ENCODE data around the gene MTMR2. TPM values are rescaled to one million over a fixed set of nuclear protein-coding genes. Genes with fewer than 3 reads are reported as not detected.
A peak's percentile ranks its signal among the peaks of the same experiment; 100 is the strongest.

Gene MTMR2
- total and polyA plus RNA-seq, 9 of the 15 experiments (the other 6 are each of a cell fraction or from before 2014, with no cell fraction given), result 12.6 to 35.8 (median 25.2) TPM

- no peak for TF ChIP-seq ILK (tag; IDR thresholded peaks at IDR 0.05; ENCODE audit: borderline replicate concordance, low read depth)
- TF ChIP-seq, protein P1, sequence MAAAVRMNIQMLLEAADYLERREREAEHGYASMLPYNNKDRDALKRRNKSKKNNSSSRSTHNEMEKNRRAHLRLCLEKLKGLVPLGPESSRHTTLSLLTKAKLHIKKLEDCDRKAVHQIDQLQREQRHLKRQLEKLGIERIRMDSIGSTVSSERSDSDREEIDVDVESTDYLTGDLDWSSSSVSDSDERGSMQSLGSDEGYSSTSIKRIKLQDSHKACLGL (CRISPR knock-in tag; IDR thresholded peaks at IDR 0.05; ENCODE audit: borderline replicate concordance, poor library complexity, severe bottlenecking), result no peak
- TF ChIP-seq ZNF239 (CRISPR knock-in tag; IDR thresholded peaks at IDR 0.05), result no peak
- no peak for TF ChIP-seq ZNF717 (CRISPR knock-in tag; IDR thresholded peaks at IDR 0.05)
- no peak for TF ChIP-seq ARHGAP35 (IDR thresholded peaks at IDR 0.05; ENCODE audit: partially characterized antibody)
- TF ChIP-seq NCOA1 (IDR thresholded peaks at IDR 0.05; ENCODE audit: low read depth), result no peak
- no peak for TF ChIP-seq JUNB (CRISPR knock-in tag; conservative IDR thresholded peaks at IDR 0.05)
- TF ChIP-seq, protein P2, sequence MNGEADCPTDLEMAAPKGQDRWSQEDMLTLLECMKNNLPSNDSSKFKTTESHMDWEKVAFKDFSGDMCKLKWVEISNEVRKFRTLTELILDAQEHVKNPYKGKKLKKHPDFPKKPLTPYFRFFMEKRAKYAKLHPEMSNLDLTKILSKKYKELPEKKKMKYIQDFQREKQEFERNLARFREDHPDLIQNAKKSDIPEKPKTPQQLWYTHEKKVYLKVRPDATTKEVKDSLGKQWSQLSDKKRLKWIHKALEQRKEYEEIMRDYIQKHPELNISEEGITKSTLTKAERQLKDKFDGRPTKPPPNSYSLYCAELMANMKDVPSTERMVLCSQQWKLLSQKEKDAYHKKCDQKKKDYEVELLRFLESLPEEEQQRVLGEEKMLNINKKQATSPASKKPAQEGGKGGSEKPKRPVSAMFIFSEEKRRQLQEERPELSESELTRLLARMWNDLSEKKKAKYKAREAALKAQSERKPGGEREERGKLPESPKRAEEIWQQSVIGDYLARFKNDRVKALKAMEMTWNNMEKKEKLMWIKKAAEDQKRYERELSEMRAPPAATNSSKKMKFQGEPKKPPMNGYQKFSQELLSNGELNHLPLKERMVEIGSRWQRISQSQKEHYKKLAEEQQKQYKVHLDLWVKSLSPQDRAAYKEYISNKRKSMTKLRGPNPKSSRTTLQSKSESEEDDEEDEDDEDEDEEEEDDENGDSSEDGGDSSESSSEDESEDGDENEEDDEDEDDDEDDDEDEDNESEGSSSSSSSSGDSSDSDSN (IDR thresholded peaks at IDR 0.05; ENCODE audit: borderline replicate concordance in 1 of 2, low read depth in 2 of 2, low read length in 2 of 2), result peak; percentile 19 to 50; a peak in 1 of 4 replicates
- no peak for TF ChIP-seq CLOCK (CRISPR knock-in tag; IDR thresholded peaks at IDR 0.05; ENCODE audit: borderline replicate concordance)
- TF ChIP-seq PHF8 (IDR thresholded peaks at IDR 0.05; ENCODE audit: borderline replicate concordance, low read length), result peak; percentile 71
- TF ChIP-seq PRPF4 (IDR thresholded peaks at IDR 0.05; ENCODE audit: insufficient read depth, low read depth, low read length, poor library complexity, severe bottlenecking), result peak; percentile 74
- TF ChIP-seq RFX1 (IDR thresholded peaks at IDR 0.05), result no peak
- peak; percentile 76 for TF ChIP-seq POLR2AphosphoS5 (IDR thresholded peaks at IDR 0.05; ENCODE audit: control insufficient read depth, insufficient read depth, low read depth, low read length)
- no peak for TF ChIP-seq EHMT2 (IDR thresholded peaks at IDR 0.05)
- no peak for TF ChIP-seq ZNF324 (CRISPR knock-in tag; IDR thresholded peaks at IDR 0.05)
- TF ChIP-seq ZNF263 (CRISPR knock-in tag; IDR thresholded peaks at IDR 0.05; ENCODE audit: borderline replicate concordance), result peak; percentile 70; the same call in 1 of the 2 replicates
- no peak for TF ChIP-seq ZFP1 (CRISPR knock-in tag; IDR thresholded peaks at IDR 0.05)
- no peak for TF ChIP-seq DEAF1 (CRISPR knock-in tag; IDR thresholded peaks at IDR 0.05)
- TF ChIP-seq, protein P3, sequence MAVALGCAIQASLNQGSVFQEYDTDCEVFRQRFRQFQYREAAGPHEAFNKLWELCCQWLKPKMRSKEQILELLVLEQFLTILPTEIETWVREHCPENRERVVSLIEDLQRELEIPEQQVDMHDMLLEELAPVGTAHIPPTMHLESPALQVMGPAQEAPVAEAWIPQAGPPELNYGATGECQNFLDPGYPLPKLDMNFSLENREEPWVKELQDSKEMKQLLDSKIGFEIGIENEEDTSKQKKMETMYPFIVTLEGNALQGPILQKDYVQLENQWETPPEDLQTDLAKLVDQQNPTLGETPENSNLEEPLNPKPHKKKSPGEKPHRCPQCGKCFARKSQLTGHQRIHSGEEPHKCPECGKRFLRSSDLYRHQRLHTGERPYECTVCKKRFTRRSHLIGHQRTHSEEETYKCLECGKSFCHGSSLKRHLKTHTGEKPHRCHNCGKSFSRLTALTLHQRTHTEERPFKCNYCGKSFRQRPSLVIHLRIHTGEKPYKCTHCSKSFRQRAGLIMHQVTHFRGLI (CRISPR knock-in tag; IDR thresholded peaks at IDR 0.05), result no peak
These were observed 134.3 kb downstream of the MTMR2 start, which contains the start of gene FAM76B (continued) for GRCh38 chr11:95789506-95790122.
